K562 (cell line): Measurements from ENCODE around the gene DLST. TPM values are rescaled to one million over a fixed set of nuclear protein-coding genes. Genes with fewer than 3 reads are reported as not detected.

ENCODE experiments used
- ATAC-seq: fragments of 200-7000 bp; cut with Tn5 transposase; 3 replicates; pipeline ENCODE4 v1.9.1; 2020; ENCODE audit warnings: moderate library complexity
- BruUV-seq: library from RNA; stranded (reverse); fragments of 400-500 nt; replicated peaks from 2 replicates; lab custom pipeline; 2021; lab: Mats Ljungman, UMichigan
- CTCF ChIA-PET: fragments of 300-600 bp; formaldehyde crosslinking; extraction: SDS; loops from one replicate; lab custom pipeline; 2021; ENCODE audit warnings: low intra/inter-chr PET ratio; lab: Yijun Ruan, JAX
- POLR2A ChIA-PET: fragments of 300-600, 350-650 bp; sonication (Branson Sonifier 250); formaldehyde crosslinking; extraction: SDS; loops from one replicate; lab custom pipeline; 2021; ENCODE audit warnings: antibody characterized with exemption, inconsistent platforms; lab: Yijun Ruan, JAX
- DNase-seq, 4 experiments: peaks; one replicate each; pipeline versions ENCODE4 v3.0.0 to v3.0.0-alpha.2; 2011 to 2018; ENCODE audit warnings: low spot score in 3 of 4, mixed read lengths in 3 of 4; ENCODE audit errors: extremely low read depth in 1 of 4
- FAIRE-seq: peaks from 2 replicates; lab custom pipeline; 2011; peaks lifted over from hg19 to GRCh38; lab: Jason Lieb, UNC
- H2AFZ ChIP-seq: 2 replicates; pipeline ENCODE4 v1.6.0; 2011; ENCODE audit warnings: low read depth, low read length, control low read depth, inconsistent platforms
- H3K27ac ChIP-seq: fragments of 200-600 bp; 3 replicates; pipeline ENCODE4 v1.8.0; 2011; ENCODE audit warnings: low read depth, mild to moderate bottlenecking, control low read depth, inconsistent platforms, low read length, moderate library complexity, mixed read lengths; ENCODE audit errors: extremely low read depth
- H3K27me3 ChIP-seq, 2 experiments: fragments of 300-600 bp in 1 of 2; 2 replicates in 1 of 2; 3 replicates in 1 of 2; pipeline versions ENCODE4 v1.6.0 to v1.8.0; 2011; ENCODE audit warnings: inconsistent platforms in 2 of 2, low read length in 2 of 2, mild to moderate bottlenecking in 1 of 2, mixed read lengths in 1 of 2, moderate library complexity in 1 of 2; ENCODE audit not compliant: control insufficient read depth in 2 of 2, insufficient read depth in 2 of 2
- H3K36me3 ChIP-seq: fragments of 300-600 bp; 3 replicates; pipeline ENCODE4 v1.8.0; 2011; ENCODE audit warnings: mild to moderate bottlenecking, low read length, inconsistent platforms; ENCODE audit not compliant: control insufficient read depth, insufficient read depth
- H3K4me1 ChIP-seq, 2 experiments: fragments of 200-600 bp in 1 of 2; replicated peaks in 1 of 2; 2 replicates in 1 of 2; 3 replicates in 1 of 2; pipeline versions ENCODE4 v1.5.1 to v1.8.0; 2011; ENCODE audit warnings: inconsistent platforms in 2 of 2, low read length in 2 of 2, mild to moderate bottlenecking in 1 of 2, mixed read lengths in 1 of 2, moderate library complexity in 1 of 2; ENCODE audit not compliant: control insufficient read depth in 2 of 2, insufficient read depth in 2 of 2
- H3K4me2 ChIP-seq: 2 replicates; pipeline ENCODE4 v1.6.1; 2011; ENCODE audit warnings: low read length, control low read depth, inconsistent platforms, mixed read lengths; ENCODE audit not compliant: insufficient read depth
- H3K4me3 ChIP-seq: fragments of 200-600 bp; sonication (generic), shearing (Covaris generic); 2 replicates; pipeline ENCODE4 v1.5.1; 2016; ENCODE audit warnings: control low read depth, inconsistent platforms
- H3K79me2 ChIP-seq: fragments of 200-600 bp; 3 replicates; pipeline ENCODE4 v1.8.0; 2011; ENCODE audit warnings: low read length, inconsistent platforms; ENCODE audit not compliant: control insufficient read depth, insufficient read depth
- H3K9ac ChIP-seq, 2 experiments: 2 replicates each; pipeline versions ENCODE4 v1.6.0 to v1.6.1; 2011; ENCODE audit warnings: low read depth in 2 of 2, low read length in 2 of 2, control low read depth in 1 of 2, inconsistent platforms in 1 of 2, mild to moderate bottlenecking in 1 of 2, mixed read lengths in 1 of 2; ENCODE audit not compliant: insufficient read depth in 1 of 2
- H3K9me1 ChIP-seq: one replicate; pipeline ENCODE4 v1.6.0; 2011; ENCODE audit warnings: inconsistent platforms, mild to moderate bottlenecking, low read length, moderate library complexity; ENCODE audit not compliant: control insufficient read depth, insufficient read depth
- H3K9me3 ChIP-seq: replicated peaks from 2 replicates; pipeline ENCODE4 v1.5.1; 2011; ENCODE audit warnings: low read depth, low read length, inconsistent platforms; ENCODE audit not compliant: control insufficient read depth, insufficient read depth
- H4K20me1 ChIP-seq: replicated peaks from 2 replicates; pipeline ENCODE4 v1.6.1; 2011; ENCODE audit warnings: low read length, inconsistent platforms, mixed read lengths; ENCODE audit not compliant: control insufficient read depth, insufficient read depth
- LARP7 ChIP-seq: fragments of 450-650 bp; IDR thresholded peaks from 2 replicates; pipeline ENCODE4 v1.6.1; 2016
- NONO ChIP-seq, 2 experiments: fragments of 200-400 bp in 1 of 2; fragments of 450-650 bp in 1 of 2; formaldehyde crosslinking in 1 of 2; IDR thresholded peaks; 2 replicates each; pipeline ENCODE4 v1.6.1; 2017; ENCODE audit warnings: low read depth in 2 of 2, mild to moderate bottlenecking in 2 of 2, moderate library complexity in 2 of 2, low read length in 1 of 2
- RBFOX2 ChIP-seq: fragments of 200-400 bp; formaldehyde crosslinking; IDR thresholded peaks from 2 replicates; pipeline ENCODE4 v1.6.1; 2017; ENCODE audit warnings: low read depth, mild to moderate bottlenecking, low read length, moderate library complexity
- ZNF695 ChIP-seq: fragments of 450-650 bp; formaldehyde crosslinking; IDR thresholded peaks from 2 replicates; pipeline ENCODE4 v1.4.0; 2020; ENCODE audit warnings: mild to moderate bottlenecking, moderate library complexity
- ZNF77 ChIP-seq: fragments of 250-450 bp; sonication (Bioruptor Pico); IDR thresholded peaks from 2 replicates; pipeline ENCODE4 v1.5.0; 2020
- WGBS: fragments of 100-300 bp; shearing (Covaris generic); methylation state at CpG from one replicate; pipeline ENCODE4 v1.1.6; 2016; ENCODE audit warnings: low coverage, mixed read lengths; ENCODE audit not compliant: insufficient coverage; ENCODE audit errors: missing lambda C conversion rate; 5-methylcytosine and 5-hydroxymethylcytosine counted together
- in situ Hi-C: fragments of 300-500 bp; cut with MboI; formaldehyde crosslinking; loops from 4 replicates; pipeline ENCODE4 v1.15.0; 2018; ENCODE audit warnings: inconsistent platforms, mixed read lengths
- intact Hi-C: fragments of 100-400 bp; cut with micrococcal nuclease; formaldehyde crosslinking; loops from 2 replicates; pipeline ENCODE4 v1.14.2; 2022
- polyA plus RNA-seq, 8 experiments: library from polyadenylated mRNA; depleted of rRNA in 4 of 8; stranded (reverse) in 5 of 8; unstranded in 3 of 8; fragments of >200 nt; fragmentation: Nextera tagmentation in 2 of 8; fragmentation: Illumina TruSeq in 1 of 8; extraction: Ambion mirVana in 2 of 8; extraction: Trizol in 1 of 8; gene quantifications; 2 replicates each; pipeline versions ENCODE4 v1.2.1 to v1.2.3, GENCODE V29; 2011 to 2014; ENCODE audit warnings: inconsistent platforms in 1 of 8, missing spikeins in 1 of 8
- total RNA-seq, 7 experiments: library from RNA; depleted of rRNA in 6 of 7; stranded (reverse); fragments of >200 nt in 6 of 7; fragmentation: Illumina TruSeq in 2 of 7; extraction: Trizol in 2 of 7; gene quantifications; 2 replicates each; pipeline versions ENCODE4 v1.2.1 to v1.2.3, GENCODE V29; 2011 to 2021; ENCODE audit warnings: low replicate concordance in 1 of 7
- TF ChIP-seq, protein P1 (sequence below), 2 experiments: IDR thresholded peaks in 1 of 2; conservative IDR thresholded peaks in 1 of 2; 2 replicates each; pipeline ENCODE4 v1.6.1; 2016; ENCODE audit warnings: low read depth in 2 of 2, mild to moderate bottlenecking in 1 of 2, missing compliant biosample characterization in 1 of 2, missing genetic modification characterization in 1 of 2, moderate library complexity in 1 of 2
- TF ChIP-seq, protein P2 (sequence below): fragments of 450-650 bp; IDR thresholded peaks from 2 replicates; pipeline ENCODE4 v1.6.1; 2018; ENCODE audit not compliant: partially characterized antibody
- TF ChIP-seq, protein P3 (sequence below): sonication (generic); formaldehyde crosslinking; IDR thresholded peaks from 2 replicates; pipeline ENCODE4 v1.8.0; 2022; ENCODE audit warnings: mild to moderate bottlenecking, low read depth, missing genetic modification reagents

Gene DLST
- total and polyA plus RNA-seq, 9 of the 15 experiments (the other 6 are each of a cell fraction or from before 2014, with no cell fraction given): 3.0 to 73.7 (median 45.4) TPM

DNA sequence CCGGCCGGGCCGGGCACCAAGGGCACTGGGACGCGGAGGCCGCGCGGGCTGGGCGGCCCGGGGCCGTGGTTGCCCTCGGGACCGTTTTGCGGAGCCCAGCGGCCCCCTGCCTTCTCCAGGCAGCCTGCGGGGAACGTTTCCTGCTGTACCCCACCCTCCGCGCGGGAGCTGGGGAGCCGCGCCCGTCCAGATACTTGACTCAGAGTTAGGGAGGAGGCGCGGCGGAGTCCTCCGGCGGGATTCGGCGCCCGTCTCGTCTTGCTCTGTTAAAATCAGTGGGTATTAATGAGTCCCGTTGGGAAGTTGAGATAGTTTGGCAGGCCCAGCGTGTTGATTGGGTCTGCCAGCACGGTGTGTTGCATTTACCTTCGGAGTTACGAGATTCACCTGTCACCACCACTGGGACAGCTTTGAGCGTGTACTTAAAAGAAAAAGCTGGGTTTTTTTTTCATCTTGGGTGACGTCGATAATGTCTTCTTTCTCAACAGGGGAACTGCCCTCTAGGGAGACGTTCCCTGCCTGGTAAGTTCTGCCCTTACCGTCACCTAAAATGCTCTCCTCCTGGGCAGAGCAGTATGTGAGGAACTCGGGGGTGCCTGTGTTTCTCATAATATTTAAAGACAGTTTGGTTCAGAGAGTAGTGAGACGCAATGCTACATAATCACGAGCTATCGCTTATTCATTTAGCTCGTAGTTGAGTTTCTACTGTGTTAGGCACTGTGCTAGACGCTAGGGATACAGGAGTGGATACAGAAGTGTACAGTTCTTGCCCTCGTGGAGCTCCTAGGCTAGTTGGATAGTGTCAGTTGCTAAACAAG lies 596 bp downstream of the DLST start:
- Histone ChIP-seq H3K9me3 (no peaks in the 10 kb centered on the region), H4K20me1 (peaks cover 42% of the 10 kb centered on the region), H3K4me1 (peaks cover 12 to 16% of the 10 kb centered on the region in 2 experiments), H3K27ac (peak overlapping the region; percentile 86), H3K36me3 (peaks cover 33% of the 10 kb centered on the region; the same call in 2 of the 3 replicates), H3K79me2 (peaks cover 56% of the 10 kb centered on the region), H3K27me3 (no peaks in the 10 kb centered on the region), H3K4me2 (peak overlapping the region; percentile 95), H2AFZ (peak overlapping the region; percentile 97), H3K4me3 (peak overlapping the region; percentile 95), H3K9ac (peak overlapping the region; percentile 86 to 97), H3K9me1 (peaks cover 2% of the 10 kb centered on the region)
- intact Hi-C loops (no loop called here), in situ Hi-C loops (no loop called here)
- CTCF ChIA-PET: no interaction called here
- FAIRE-seq (peak; percentile 37), DNase-seq (peak in 2 of 4 experiments; percentile 53 to 61), ATAC-seq (peak; percentile 80)
- BruUV-seq: TSS peak; percentile 48
- under 1% methylated on average over 42 of the region's 49 CpGs for WGBS
- POLR2A ChIA-PET: interaction anchor here (0.6 to 1.3 kb wide), 7 partner anchors 11 to 206 kb away, joined by 3 to 5 read pairs (median 3); no protein-coding TSS in a partner anchor
- no peak for TF ChIP-seq NONO (IDR thresholded peaks at IDR 0.05; ENCODE audit: low read depth in 2 of 2, low read length in 1 of 2)
- TF ChIP-seq, protein P1, sequence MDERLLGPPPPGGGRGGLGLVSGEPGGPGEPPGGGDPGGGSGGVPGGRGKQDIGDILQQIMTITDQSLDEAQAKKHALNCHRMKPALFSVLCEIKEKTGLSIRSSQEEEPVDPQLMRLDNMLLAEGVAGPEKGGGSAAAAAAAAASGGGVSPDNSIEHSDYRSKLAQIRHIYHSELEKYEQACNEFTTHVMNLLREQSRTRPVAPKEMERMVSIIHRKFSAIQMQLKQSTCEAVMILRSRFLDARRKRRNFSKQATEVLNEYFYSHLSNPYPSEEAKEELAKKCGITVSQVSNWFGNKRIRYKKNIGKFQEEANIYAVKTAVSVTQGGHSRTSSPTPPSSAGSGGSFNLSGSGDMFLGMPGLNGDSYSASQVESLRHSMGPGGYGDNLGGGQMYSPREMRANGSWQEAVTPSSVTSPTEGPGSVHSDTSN (CRISPR knock-in tag; IDR thresholded peaks at IDR 0.05; ENCODE audit: low read depth): no peak
- TF ChIP-seq, protein P1 (tag; conservative IDR thresholded peaks at IDR 0.05; ENCODE audit: low read depth): no peak
- TF ChIP-seq LARP7: no peak
- TF ChIP-seq, protein P2, sequence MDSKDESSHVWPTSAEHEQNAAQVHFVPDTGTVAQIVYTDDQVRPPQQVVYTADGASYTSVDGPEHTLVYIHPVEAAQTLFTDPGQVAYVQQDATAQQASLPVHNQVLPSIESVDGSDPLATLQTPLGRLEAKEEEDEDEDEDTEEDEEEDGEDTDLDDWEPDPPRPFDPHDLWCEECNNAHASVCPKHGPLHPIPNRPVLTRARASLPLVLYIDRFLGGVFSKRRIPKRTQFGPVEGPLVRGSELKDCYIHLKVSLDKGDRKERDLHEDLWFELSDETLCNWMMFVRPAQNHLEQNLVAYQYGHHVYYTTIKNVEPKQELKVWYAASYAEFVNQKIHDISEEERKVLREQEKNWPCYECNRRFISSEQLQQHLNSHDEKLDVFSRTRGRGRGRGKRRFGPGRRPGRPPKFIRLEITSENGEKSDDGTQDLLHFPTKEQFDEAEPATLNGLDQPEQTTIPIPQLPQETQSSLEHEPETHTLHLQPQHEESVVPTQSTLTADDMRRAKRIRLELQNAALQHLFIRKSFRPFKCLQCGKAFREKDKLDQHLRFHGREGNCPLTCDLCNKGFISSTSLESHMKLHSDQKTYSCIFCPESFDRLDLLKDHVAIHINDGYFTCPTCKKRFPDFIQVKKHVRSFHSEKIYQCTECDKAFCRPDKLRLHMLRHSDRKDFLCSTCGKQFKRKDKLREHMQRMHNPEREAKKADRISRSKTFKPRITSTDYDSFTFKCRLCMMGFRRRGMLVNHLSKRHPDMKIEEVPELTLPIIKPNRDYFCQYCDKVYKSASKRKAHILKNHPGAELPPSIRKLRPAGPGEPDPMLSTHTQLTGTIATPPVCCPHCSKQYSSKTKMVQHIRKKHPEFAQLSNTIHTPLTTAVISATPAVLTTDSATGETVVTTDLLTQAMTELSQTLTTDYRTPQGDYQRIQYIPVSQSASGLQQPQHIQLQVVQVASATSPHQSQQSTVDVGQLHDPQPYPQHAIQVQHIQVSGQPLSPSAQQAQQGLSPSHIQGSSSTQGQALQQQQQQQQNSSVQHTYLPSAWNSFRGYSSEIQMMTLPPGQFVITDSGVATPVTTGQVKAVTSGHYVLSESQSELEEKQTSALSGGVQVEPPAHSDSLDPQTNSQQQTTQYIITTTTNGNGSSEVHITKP: no peak
- TF ChIP-seq ZNF77 (CRISPR knock-in tag): no peak
- TF ChIP-seq, protein P3, sequence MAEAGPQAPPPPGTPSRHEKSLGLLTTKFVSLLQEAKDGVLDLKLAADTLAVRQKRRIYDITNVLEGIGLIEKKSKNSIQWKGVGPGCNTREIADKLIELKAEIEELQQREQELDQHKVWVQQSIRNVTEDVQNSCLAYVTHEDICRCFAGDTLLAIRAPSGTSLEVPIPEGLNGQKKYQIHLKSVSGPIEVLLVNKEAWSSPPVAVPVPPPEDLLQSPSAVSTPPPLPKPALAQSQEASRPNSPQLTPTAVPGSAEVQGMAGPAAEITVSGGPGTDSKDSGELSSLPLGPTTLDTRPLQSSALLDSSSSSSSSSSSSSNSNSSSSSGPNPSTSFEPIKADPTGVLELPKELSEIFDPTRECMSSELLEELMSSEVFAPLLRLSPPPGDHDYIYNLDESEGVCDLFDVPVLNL (CRISPR knock-in tag): no peak
- TF ChIP-seq RBFOX2: peak; percentile 72
- no peak for TF ChIP-seq ZNF695 (CRISPR knock-in tag)
